Measurements from ENCODE around the gene ATXN7. TPM values are rescaled to one million over a fixed set of nuclear protein-coding genes. Genes with fewer than 3 reads are reported as not detected.
A peak's percentile ranks its signal among the peaks of the same experiment; 100 is the strongest.

Gene ATXN7
- total RNA-seq, 4 donors from 2014 or later = 20.9 to 28.2 (median 22.6) TPM

GRCh38 chr3:64031540-64032508, 168.2 kb downstream of the ATXN7 start:
- Histone ChIP-seq H3K4me3 (no peak overlapping the region), H3K27me3 (no peaks in the 10 kb centered on the region), H3K9me3 (peaks cover 0 to 4% (median 0%) of the 10 kb centered on the region in 4 donors), H3K4me1 (peaks cover 0 to 23% (median 19%) of the 10 kb centered on the region in 4 donors), H3K36me3 (no peaks in the 10 kb centered on the region), H3K27ac (replicated peaks in 1 of 4) (peak overlapping the region; percentile 35 to 62 (median 56))
- TF ChIP-seq POLR2A (IDR thresholded peaks at IDR 0.05; ENCODE audit: low read depth) (no peak), POLR2AphosphoS5 (IDR thresholded peaks at IDR 0.05) (no peak), CTCF (IDR thresholded peaks at IDR 0.05) (no peak), EP300 (IDR thresholded peaks at IDR 0.05) (no peak)
- intact Hi-C loops (cut with DNase I) = loop anchor here (2.0 to 10.0 kb wide), 3 partner anchors 130 to 367 kb away; no protein-coding TSS in a partner anchor
- DNase-seq (ENCODE audit: extremely low spot score) = no peak
- whole genome bisulfite sequencing = 54% methylated on average over 13 of the region's 13 CpGs

GRCh38 chr3:64033069-64033468, 169.4 kb downstream of the ATXN7 start:
- peaks cover 0 to 4% (median 0%) of the 10 kb centered on the region in 4 donors for H3K9me3 ChIP-seq
- TF ChIP-seq POLR2AphosphoS5 (IDR thresholded peaks at IDR 0.05) = no peak
- TF ChIP-seq POLR2A (IDR thresholded peaks at IDR 0.05; ENCODE audit: low read depth) = no peak
- no peak for TF ChIP-seq CTCF (IDR thresholded peaks at IDR 0.05)
- TF ChIP-seq EP300 (IDR thresholded peaks at IDR 0.05) = no peak
- peak overlapping the region in 1 of 4 donors; percentile 21 for H3K27ac ChIP-seq (replicated peaks in 1 of 4)
- WGBS = 84% methylated on average over 2 of the region's 2 CpGs
- DNase-seq (ENCODE audit: extremely low spot score) = no peak
- no peak overlapping the region for H3K4me3 ChIP-seq
- H3K27me3 ChIP-seq = no peaks in the 10 kb centered on the region
- H3K36me3 ChIP-seq = no peaks in the 10 kb centered on the region
- peaks cover 0 to 23% (median 19%) of the 10 kb centered on the region in 4 donors for H3K4me1 ChIP-seq
- intact Hi-C loops (cut with DNase I) = loop anchor here (5.0 to 10.0 kb wide), 2 partner anchors 129 to 232 kb away; no protein-coding TSS in a partner anchor

- TF ChIP-seq EP300 (IDR thresholded peaks at IDR 0.05) (no peak), POLR2AphosphoS5 (IDR thresholded peaks at IDR 0.05) (no peak), CTCF (IDR thresholded peaks at IDR 0.05) (no peak), POLR2A (IDR thresholded peaks at IDR 0.05; ENCODE audit: low read depth) (no peak)
- Histone ChIP-seq H3K4me1 (peaks cover 0 to 8% (median 4%) of the 10 kb centered on the region in 4 donors), H3K36me3 (no peaks in the 10 kb centered on the region), H3K9me3 (peaks cover 0 to 4% (median 0%) of the 10 kb centered on the region in 4 donors), H3K27ac (replicated peaks in 1 of 4) (no peak overlapping the region), H3K27me3 (no peaks in the 10 kb centered on the region), H3K4me3 (no peak overlapping the region)
- intact Hi-C loops (cut with DNase I) = loop anchor here (10.0 kb wide), 1 partner anchor 228 kb away; no protein-coding TSS in a partner anchor
- 97% methylated on average over 7 of the region's 7 CpGs for WGBS
- DNase-seq (ENCODE audit: extremely low spot score) = no peak
These were observed 173.4 kb downstream of the ATXN7 start for GRCh38 chr3:64037084-64037483.

- intact Hi-C loops (cut with DNase I) = loop anchor here (10.0 kb wide), 1 partner anchor 226 kb away; no protein-coding TSS in a partner anchor
- Histone ChIP-seq H3K4me1 (no peaks in the 10 kb centered on the region), H3K9me3 (peaks cover 0 to 4% (median 0%) of the 10 kb centered on the region in 4 donors), H3K27ac (replicated peaks in 1 of 4) (no peak overlapping the region), H3K27me3 (no peaks in the 10 kb centered on the region), H3K4me3 (no peak overlapping the region), H3K36me3 (no peaks in the 10 kb centered on the region)
- 77% methylated on average over 4 of the region's 4 CpGs for WGBS
- TF ChIP-seq CTCF (IDR thresholded peaks at IDR 0.05) = no peak
- no peak for TF ChIP-seq EP300 (IDR thresholded peaks at IDR 0.05)
- no peak for TF ChIP-seq POLR2AphosphoS5 (IDR thresholded peaks at IDR 0.05)
- no peak for TF ChIP-seq POLR2A (IDR thresholded peaks at IDR 0.05; ENCODE audit: low read depth)
- no peak for DNase-seq (ENCODE audit: extremely low spot score)
These were observed 174.6 kb downstream of the ATXN7 start for GRCh38 chr3:64038253-64038767.

All from esophagus muscularis mucosa (tissue), 4 donors.